BJ (cell line): ENCODE measurements around the gene DRG1. TPM values are rescaled to one million over a fixed set of nuclear protein-coding genes. Genes with fewer than 3 reads are reported as not detected.

ENCODE experiments used
- CTCF ChIA-PET: fragments of 350-600 bp; formaldehyde crosslinking; extraction: SDS; loops from one replicate; lab custom pipeline; 2021; ENCODE audit warnings: antibody characterized with exemption, inconsistent platforms; lab: Yijun Ruan, JAX
- POLR2A ChIA-PET: fragments of 300-600 bp; sonication (Branson Sonifier 250); formaldehyde crosslinking; extraction: SDS; loops from one replicate; lab custom pipeline; 2021; ENCODE audit warnings: antibody characterized with exemption; lab: Charles Lee
- DNase-seq: peaks from one replicate; pipeline ENCODE4 v3.0.0-alpha.2; 2011; ENCODE audit warnings: low read depth
- H3K27me3 ChIP-seq: 2 replicates; pipeline ENCODE4 v1.6.0; 2011; ENCODE audit warnings: low read length; ENCODE audit not compliant: control insufficient read depth, insufficient read depth
- H3K36me3 ChIP-seq: 2 replicates; pipeline ENCODE4 v1.5.1; 2011; ENCODE audit warnings: low read length; ENCODE audit not compliant: control insufficient read depth, insufficient read depth
- H3K4me3 ChIP-seq: 2 replicates; pipeline ENCODE4 v1.5.1; 2011; ENCODE audit warnings: low read depth, mild to moderate bottlenecking, control low read depth, low read length
- CTCF ChIP-seq: IDR thresholded peaks from 2 replicates; pipeline ENCODE4 v1.5.1; 2011; ENCODE audit warnings: low read depth, mild to moderate bottlenecking, control low read depth, inconsistent platforms, low read length, moderate library complexity; ENCODE audit not compliant: insufficient read depth
- polyA plus RNA-seq: library from polyadenylated mRNA; depleted of rRNA; stranded (reverse); fragments of >200 nt; gene quantifications from 2 replicates; pipeline ENCODE4 v1.2.3, GENCODE V29; 2011

Gene DRG1
- polyA plus RNA-seq, 1 experiment: 70.8 TPM

GRCh38 chr22:31425331-31426050 lies 26.1 kb downstream of the DRG1 start:
- peaks cover 9% of the 10 kb centered on the region for H3K36me3 ChIP-seq
- no peak overlapping the region for H3K4me3 ChIP-seq
- H3K27me3 ChIP-seq: no peaks in the 10 kb centered on the region
- POLR2A ChIA-PET: no interaction called here
- TF ChIP-seq CTCF: no peak
- DNase-seq: peak; percentile 1
- CTCF ChIA-PET: no interaction called here

GRCh38 chr22:31431950-31432349 lies 32.5 kb downstream of the DRG1 start:
- no peak for TF ChIP-seq CTCF
- Histone ChIP-seq H3K36me3 (peaks cover 22% of the 10 kb centered on the region), H3K27me3 (no peaks in the 10 kb centered on the region), H3K4me3 (no peak overlapping the region)
- CTCF ChIA-PET: interaction anchor here (0.7 kb wide), 1 partner anchor 27 kb away, joined by 3 read pairs; no protein-coding TSS in a partner anchor
- POLR2A ChIA-PET: no interaction called here
- no peak for DNase-seq

- DNase-seq: no peak
- ChIA-PET POLR2A (no interaction called here), CTCF (interaction anchor here (2.0 kb wide), 1 partner anchor 16 kb away, joined by 9 read pairs; no protein-coding TSS in a partner anchor)
- TF ChIP-seq CTCF: no peak
- Histone ChIP-seq H3K36me3 (peaks cover 37% of the 10 kb centered on the region), H3K4me3 (no peak overlapping the region), H3K27me3 (no peaks in the 10 kb centered on the region)
These were observed 36.7 kb downstream of the DRG1 start for GRCh38 chr22:31436132-31436531.

GRCh38 chr22:31439808-31440207 lies 40.4 kb downstream of the DRG1 start:
- Histone ChIP-seq H3K36me3 (peaks cover 44% of the 10 kb centered on the region), H3K27me3 (no peaks in the 10 kb centered on the region), H3K4me3 (no peak overlapping the region)
- ChIA-PET CTCF (interaction anchor here (1.5 kb wide), 1 partner anchor 10 kb away, joined by 3 read pairs; no protein-coding TSS in a partner anchor), POLR2A (no interaction called here)
- DNase-seq: no peak
- TF ChIP-seq CTCF: no peak

GRCh38 chr22:31440681-31441080 lies 41.3 kb downstream of the DRG1 start:
- peaks cover 40% of the 10 kb centered on the region for H3K36me3 ChIP-seq
- CTCF ChIA-PET: interaction anchor here (0.5 to 1.6 kb wide), 4 partner anchors 10 to 539 kb away, joined by 3 to 6 read pairs (median 4); no protein-coding TSS in a partner anchor
- POLR2A ChIA-PET: no interaction called here

More at GRCh38 chr22:31440681-31441080, 41.3 kb downstream of the DRG1 start:
- no peak overlapping the region for H3K4me3 ChIP-seq
- no peak for TF ChIP-seq CTCF
- DNase-seq: no peak
- H3K27me3 ChIP-seq: no peaks in the 10 kb centered on the region
